Measurements from ENCODE around the gene FERMT3. TPM values are rescaled to one million over a fixed set of nuclear protein-coding genes. Genes with fewer than 3 reads are reported as not detected.

The FERMT3 gene
- polyA plus RNA-seq, 3 donors: 289 to 421 (median 310) TPM

- H3K27me3 Mint-ChIP-seq (ENCODE audit: low read depth in 3 of 3): peaks cover 11 to 21% (median 21%) of the 10 kb centered on the region in 3 donors
- intact Hi-C loops (cut with micrococcal nuclease): no loop called here
- Histone ChIP-seq H3K9ac (ENCODE audit: insufficient read depth, low read length, poor library complexity, severe bottlenecking) (peak overlapping the region; percentile 54), H3K27me3 (ENCODE audit: control insufficient read depth in 2 of 2, insufficient read depth in 2 of 2, low read length in 2 of 2) (peaks cover 0 to 7% of the 10 kb centered on the region in 2 donors), H3K9me3 (replicated peaks in 1 of 2; ENCODE audit: control insufficient read depth in 1 of 2, insufficient read depth in 1 of 2, low read length in 2 of 2) (no peaks in the 10 kb centered on the region), H3K27ac (ENCODE audit: low read depth in 1 of 2, low read length in 2 of 2) (no peak overlapping the region), H3K4me1 (ENCODE audit: control insufficient read depth in 1 of 2, insufficient read depth in 2 of 2, low read length in 2 of 2) (peaks cover 58 to 73% of the 10 kb centered on the region in 2 donors), H3K36me3 (replicated peaks in 1 of 2; ENCODE audit: control insufficient read depth in 1 of 2, insufficient read depth in 2 of 2, low read length in 2 of 2) (no peaks in the 10 kb centered on the region), H3K4me3 (replicated peaks in 1 of 3; ENCODE audit: low read depth in 2 of 3, low read length in 3 of 3) (peak overlapping the region in 1 of 3 experiments; percentile 75), H3K4me2 (replicated peaks; ENCODE audit: extremely low read depth, low read length, poor library complexity, severe bottlenecking) (peak overlapping the region; percentile 84), H2AFZ (ENCODE audit: insufficient read depth, low read depth, low read length, poor library complexity, severe bottlenecking) (no peak overlapping the region), H4K20me1 (ENCODE audit: insufficient read depth, low read length) (no peaks in the 10 kb centered on the region), H3K79me2 (ENCODE audit: insufficient read depth, low read length) (no peaks in the 10 kb centered on the region)
- peaks cover 0 to 8% (median 2%) of the 10 kb centered on the region in 7 donors for H3K9me3 Mint-ChIP-seq
- TF ChIP-seq, protein P1, sequence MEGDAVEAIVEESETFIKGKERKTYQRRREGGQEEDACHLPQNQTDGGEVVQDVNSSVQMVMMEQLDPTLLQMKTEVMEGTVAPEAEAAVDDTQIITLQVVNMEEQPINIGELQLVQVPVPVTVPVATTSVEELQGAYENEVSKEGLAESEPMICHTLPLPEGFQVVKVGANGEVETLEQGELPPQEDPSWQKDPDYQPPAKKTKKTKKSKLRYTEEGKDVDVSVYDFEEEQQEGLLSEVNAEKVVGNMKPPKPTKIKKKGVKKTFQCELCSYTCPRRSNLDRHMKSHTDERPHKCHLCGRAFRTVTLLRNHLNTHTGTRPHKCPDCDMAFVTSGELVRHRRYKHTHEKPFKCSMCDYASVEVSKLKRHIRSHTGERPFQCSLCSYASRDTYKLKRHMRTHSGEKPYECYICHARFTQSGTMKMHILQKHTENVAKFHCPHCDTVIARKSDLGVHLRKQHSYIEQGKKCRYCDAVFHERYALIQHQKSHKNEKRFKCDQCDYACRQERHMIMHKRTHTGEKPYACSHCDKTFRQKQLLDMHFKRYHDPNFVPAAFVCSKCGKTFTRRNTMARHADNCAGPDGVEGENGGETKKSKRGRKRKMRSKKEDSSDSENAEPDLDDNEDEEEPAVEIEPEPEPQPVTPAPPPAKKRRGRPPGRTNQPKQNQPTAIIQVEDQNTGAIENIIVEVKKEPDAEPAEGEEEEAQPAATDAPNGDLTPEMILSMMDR (IDR thresholded peaks at IDR 0.05): no peak
- peak overlapping the region; percentile 77 to 85 for H3K4me3 Mint-ChIP-seq
- over 99% methylated on average over 10 of the region's 12 CpGs for WGBS (ENCODE audit: insufficient coverage)
- peaks cover 58% of the 10 kb centered on the region for H3K4me1 Mint-ChIP-seq
- peak overlapping the region in 3 of 7 donors; percentile 5 to 26 (median 25) for H3K27ac Mint-ChIP-seq
- no peak for DNase-seq
- peaks cover 16 to 24% of the 10 kb centered on the region in 2 donors for H3K36me3 Mint-ChIP-seq
These were observed 29.1 kb downstream of the FERMT3 start for GRCh38 chr11:64235437-64236161.

DNA sequence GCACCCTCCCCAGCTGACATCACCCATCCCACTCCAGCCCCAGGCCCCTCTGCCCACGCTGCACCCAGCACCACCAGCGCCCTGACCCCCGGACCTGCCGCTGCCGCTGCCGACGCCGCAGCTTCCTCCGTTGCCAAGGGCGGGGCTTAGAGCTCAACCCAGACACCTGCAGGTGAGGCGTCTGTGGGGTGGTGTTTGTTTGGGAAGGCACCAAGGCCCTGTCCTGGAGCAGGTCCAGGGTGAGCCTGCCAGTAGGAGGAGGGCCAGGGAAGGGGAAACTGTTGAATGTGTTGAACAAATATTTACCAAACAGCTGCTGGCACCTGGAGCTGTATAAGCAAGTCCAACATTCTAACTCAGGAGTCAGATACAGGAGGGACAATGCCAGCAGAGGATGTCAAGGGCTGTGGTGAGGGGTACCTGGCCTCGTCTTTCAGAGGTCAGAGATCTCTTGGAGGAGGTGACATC lies 31.0 kb downstream of the FERMT3 start:
- no peak overlapping the region for H3K4me3 ChIP-seq (replicated peaks in 1 of 3; ENCODE audit: low read depth in 2 of 3, low read length in 3 of 3)
- no peak overlapping the region for H3K4me2 ChIP-seq (replicated peaks; ENCODE audit: extremely low read depth, low read length, poor library complexity, severe bottlenecking)
- WGBS (ENCODE audit: insufficient coverage): 100% methylated on average over 1 of the region's 12 CpGs
- intact Hi-C loops (cut with micrococcal nuclease): no loop called here
- H3K36me3 Mint-ChIP-seq: peaks cover 15 to 20% of the 10 kb centered on the region in 2 donors
- peaks cover 10 to 21% (median 20%) of the 10 kb centered on the region in 3 donors for H3K27me3 Mint-ChIP-seq (ENCODE audit: low read depth in 3 of 3)
- peaks cover 0 to 7% (median 2%) of the 10 kb centered on the region in 7 donors for H3K9me3 Mint-ChIP-seq
- no peak overlapping the region for H3K9ac ChIP-seq (ENCODE audit: insufficient read depth, low read length, poor library complexity, severe bottlenecking)
- H3K27me3 ChIP-seq (ENCODE audit: control insufficient read depth in 2 of 2, insufficient read depth in 2 of 2, low read length in 2 of 2): peaks cover 0 to 7% of the 10 kb centered on the region in 2 donors
- DNase-seq: no peak
- peaks cover 48% of the 10 kb centered on the region for H3K4me1 Mint-ChIP-seq
- TF ChIP-seq, protein P1 (IDR thresholded peaks at IDR 0.05): no peak
- peaks cover 55 to 67% of the 10 kb centered on the region in 2 donors for H3K4me1 ChIP-seq (ENCODE audit: control insufficient read depth in 1 of 2, insufficient read depth in 2 of 2, low read length in 2 of 2)
- H3K36me3 ChIP-seq (replicated peaks in 1 of 2; ENCODE audit: control insufficient read depth in 1 of 2, insufficient read depth in 2 of 2, low read length in 2 of 2): no peaks in the 10 kb centered on the region
- H3K27ac Mint-ChIP-seq: peak overlapping the region in 3 of 7 donors; percentile 50 to 52 (median 51)
- no peak overlapping the region for H3K27ac ChIP-seq (ENCODE audit: low read depth in 1 of 2, low read length in 2 of 2)
- no peak overlapping the region for H2AFZ ChIP-seq (ENCODE audit: insufficient read depth, low read depth, low read length, poor library complexity, severe bottlenecking)
- peaks cover 11% of the 10 kb centered on the region for H3K79me2 ChIP-seq (ENCODE audit: insufficient read depth, low read length)
- H3K9me3 ChIP-seq (replicated peaks in 1 of 2; ENCODE audit: control insufficient read depth in 1 of 2, insufficient read depth in 1 of 2, low read length in 2 of 2): no peaks in the 10 kb centered on the region
- H4K20me1 ChIP-seq (ENCODE audit: insufficient read depth, low read length): no peaks in the 10 kb centered on the region
- H3K4me3 Mint-ChIP-seq: no peak overlapping the region

All from CD14-positive monocyte (primary cell).